Measurements from ENCODE around the gene DOCK4. TPM values are rescaled to one million over a fixed set of nuclear protein-coding genes. Genes with fewer than 3 reads are reported as not detected.

DOCK4 gene
- total and polyA plus RNA-seq, 7 donors: 1.8 to 12.7 (median 7.1) TPM

- intact Hi-C loops (cut with DNase I): no loop called here
- DNase-seq: no peak
- Histone ChIP-seq H3K27me3 (ENCODE audit: insufficient read depth in 3 of 3, low read length in 2 of 3) (no peaks in the 10 kb centered on the region), H3K27ac (no peak overlapping the region), H3K36me3 (ENCODE audit: insufficient read depth in 1 of 2, low read depth in 1 of 2) (no peaks in the 10 kb centered on the region), H3K9me3 (no peaks in the 10 kb centered on the region), H3K4me3 (no peak overlapping the region), H3K4me1 (peaks cover 10% of the 10 kb centered on the region)
- no peak for TF ChIP-seq CTCF (IDR thresholded peaks at IDR 0.05)
- ATAC-seq: peak in 2 of 4 donors; percentile 48 to 79
- WGBS, 3 donors: 69 to 79% (median 75%) methylated on average over 3 of the region's 3 CpGs
Measured at GRCh38 chr7:112233048-112233697, 27.0 kb upstream of the DOCK4 start.

- ATAC-seq (no peak), DNase-seq (no peak)
- no peak for TF ChIP-seq CTCF (IDR thresholded peaks at IDR 0.05)
- WGBS, 3 donors: 86 to 98% (median 97%) methylated on average over 4 of the region's 4 CpGs
- no peaks in the 10 kb centered on the region for H3K27me3 ChIP-seq (ENCODE audit: insufficient read depth in 3 of 3, low read length in 2 of 3)
- no peaks in the 10 kb centered on the region for H3K36me3 ChIP-seq (ENCODE audit: insufficient read depth in 1 of 2, low read depth in 1 of 2)
- no peak overlapping the region for H3K27ac ChIP-seq
- intact Hi-C loops (cut with DNase I): no loop called here
- peaks cover 10% of the 10 kb centered on the region for H3K4me1 ChIP-seq
- H3K4me3 ChIP-seq: no peak overlapping the region
- no peaks in the 10 kb centered on the region for H3K9me3 ChIP-seq
Measured at GRCh38 chr7:112232212-112232978, 26.2 kb upstream of the DOCK4 start.

- Histone ChIP-seq H3K36me3 (ENCODE audit: insufficient read depth in 1 of 2, low read depth in 1 of 2) (no peaks in the 10 kb centered on the region), H3K27ac (no peak overlapping the region), H3K27me3 (ENCODE audit: insufficient read depth in 3 of 3, low read length in 2 of 3) (no peaks in the 10 kb centered on the region), H3K9me3 (no peaks in the 10 kb centered on the region), H3K4me3 (no peak overlapping the region), H3K4me1 (peaks cover 8% of the 10 kb centered on the region)
- intact Hi-C loops (cut with DNase I): no loop called here
- 96 to 97% (median 97%) methylated on average over 2 of the region's 2 CpGs for WGBS, 3 donors
- no peak for TF ChIP-seq CTCF (IDR thresholded peaks at IDR 0.05)
- DNase-seq (no peak), ATAC-seq (no peak)
Measured at GRCh38 chr7:112228632-112229031, 22.4 kb upstream of the DOCK4 start.

GRCh38 chr7:112226701-112227276 is 20.6 kb upstream of the DOCK4 start:
- DNase-seq (no peak), ATAC-seq (no peak)
- no peaks in the 10 kb centered on the region for H3K27me3 ChIP-seq (ENCODE audit: insufficient read depth in 3 of 3, low read length in 2 of 3)
- no peaks in the 10 kb centered on the region for H3K9me3 ChIP-seq
- 80 to 88% (median 82%) methylated on average over 4 of the region's 4 CpGs for WGBS, 3 donors
- H3K4me3 ChIP-seq: no peak overlapping the region
- H3K4me1 ChIP-seq: no peaks in the 10 kb centered on the region
- H3K27ac ChIP-seq: no peak overlapping the region
- no peaks in the 10 kb centered on the region for H3K36me3 ChIP-seq (ENCODE audit: insufficient read depth in 1 of 2, low read depth in 1 of 2)
- TF ChIP-seq CTCF (IDR thresholded peaks at IDR 0.05): no peak
- intact Hi-C loops (cut with DNase I): no loop called here

Data from psoas muscle (tissue), 8 donors.